Aorta (tissue), 5 donors: Measurements from ENCODE around the gene NTHL1. TPM values are rescaled to one million over a fixed set of nuclear protein-coding genes. Genes with fewer than 3 reads are reported as not detected.
A peak's percentile ranks its signal among the peaks of the same experiment; 100 is the strongest.
"Not testable (repeated sequence)": the region's sequence is repeated elsewhere in the genome, so short reads cannot be mapped to it uniquely, and the experiment has no call there.

Source experiments
- ATAC-seq: fragments of 200-7000 bp; cut with Tn5 transposase; one replicate; pipeline ENCODE4 v1.9.1; 2022; ENCODE audit warnings: moderate library complexity; ENCODE audit not compliant: low FRiP score
- DNase-seq, 2 donors: peaks; one replicate each; pipeline ENCODE4 v3.0.0-alpha.2; 2020
- H3K27ac ChIP-seq, 2 donors: one replicate each; pipeline ENCODE4 v1.5.1; 2013; ENCODE audit warnings: low read length in 2 of 2, mild to moderate bottlenecking in 2 of 2, moderate library complexity in 2 of 2, control low read depth in 1 of 2, inconsistent platforms in 1 of 2, low read depth in 1 of 2
- H3K27me3 ChIP-seq, 2 donors: one replicate each; pipeline ENCODE4 v1.6.1; 2013; ENCODE audit warnings: control low read depth in 1 of 2, low read length in 1 of 2, mild to moderate bottlenecking in 1 of 2, moderate library complexity in 1 of 2; ENCODE audit not compliant: insufficient read depth in 2 of 2, control insufficient read depth in 1 of 2
- H3K36me3 ChIP-seq, 2 donors: one replicate each; pipeline ENCODE4 v1.6.1; 2013; ENCODE audit warnings: control low read depth in 1 of 2, low read length in 1 of 2, mild to moderate bottlenecking in 1 of 2; ENCODE audit not compliant: insufficient read depth in 2 of 2, control insufficient read depth in 1 of 2
- H3K4me1 ChIP-seq, 2 donors: one replicate each; pipeline ENCODE4 v1.6.1; 2013; ENCODE audit warnings: low read length in 2 of 2, control low read depth in 1 of 2, mild to moderate bottlenecking in 1 of 2, moderate library complexity in 1 of 2; ENCODE audit not compliant: insufficient read depth in 2 of 2, control insufficient read depth in 1 of 2
- H3K4me3 ChIP-seq, 2 donors: one replicate each; pipeline ENCODE4 v1.5.1; 2013; ENCODE audit warnings: low read length in 2 of 2, control low read depth in 1 of 2, mild to moderate bottlenecking in 1 of 2
- H3K9me3 ChIP-seq: one replicate; pipeline ENCODE4 v1.6.1; 2013; ENCODE audit warnings: mild to moderate bottlenecking, low read length; ENCODE audit not compliant: control insufficient read depth
- WGBS, 2 donors: extraction: QIAGEN DNeasy Blood & Tissue Kit; methylation state at CpG; one replicate each; pipeline ENCODE4 v1.1.7; 2013; 5-methylcytosine and 5-hydroxymethylcytosine counted together
- intact Hi-C, 2 donors: fragments of 100-400 bp; cut with DNase I; formaldehyde crosslinking; loops; one replicate each; pipeline versions ENCODE4 v1.14.2 to v1.15.0; 2022
- polyA plus RNA-seq, 2 donors: library from polyadenylated mRNA; stranded (reverse); fragments of 200-250 nt; gene quantifications; one replicate each; pipeline ENCODE4 v1.2.3, GENCODE V29; 2013
- total RNA-seq, 2 donors: library from RNA; stranded (reverse); fragmentation: NEBNext Ultra II Directional; extraction: Animal tissue kit (Norgen Biotek cat#: 25700); gene quantifications; one replicate each; pipeline ENCODE4 v1.2.1, GENCODE V29; 2021
- donor health status: healthy with polysubstance abuse.
- donor health status: Bipolar disorder and iron deficiency.
- donor health status: DM: no; HTN: no; CAD: no.
- donor health status: DM: no; HTN: no; CAD: no.
- donor health status: DM: yes; HTN: yes; CAD: no.

Gene NTHL1
- total and polyA plus RNA-seq, 4 donors, result 7.4 to 33.8 (median 18.6) TPM

- 86 to 88% methylated on average over 14 to 15 of the region's 15 CpGs for WGBS, 2 donors
- H3K27me3 ChIP-seq, result no peaks in the 10 kb centered on the region
- H3K9me3 ChIP-seq, result no peaks in the 10 kb centered on the region
- no peak overlapping the region for H3K4me3 ChIP-seq
- no peak for DNase-seq
- intact Hi-C loops, result no loop called here
- no peaks in the 10 kb centered on the region for H3K36me3 ChIP-seq
- no peak for ATAC-seq
- H3K27ac ChIP-seq, result peak overlapping the region in 1 of 2 donors; percentile 93
- H3K4me1 ChIP-seq, result no peaks in the 10 kb centered on the region
Observed at GRCh38 chr16:2037115-2037514, 10.5 kb downstream of the NTHL1 start.

- Histone ChIP-seq H3K36me3 (no peaks in the 10 kb centered on the region), H3K27me3 (no peaks in the 10 kb centered on the region), H3K4me1 (no peaks in the 10 kb centered on the region), H3K4me3 (no peak overlapping the region), H3K9me3 (no peaks in the 10 kb centered on the region), H3K27ac (peak overlapping the region; percentile 7 to 93)
- intact Hi-C loops, result no loop called here
- 74 to 77% methylated on average over 42 to 47 of the region's 47 CpGs for WGBS, 2 donors
- ATAC-seq, result no peak
- DNase-seq, result no peak
Observed at GRCh38 chr16:2036200-2036966, 11.3 kb downstream of the NTHL1 start.

GRCh38 chr16:2035431-2036199 is 12.0 kb downstream of the NTHL1 start:
- intact Hi-C loops, result no loop called here

GRCh38 chr16:2034696-2035430 is 12.8 kb downstream of the NTHL1 start:
- intact Hi-C loops, result no loop called here
- Histone ChIP-seq H3K4me3 (no peak overlapping the region), H3K27me3 (no peaks in the 10 kb centered on the region), H3K9me3 (no peaks in the 10 kb centered on the region), H3K4me1 (no peaks in the 10 kb centered on the region), H3K36me3 (no peaks in the 10 kb centered on the region), H3K27ac (peak overlapping the region; percentile 73 to 93)
- no peak for DNase-seq
- WGBS, 2 donors, result 28 to 40% methylated on average over 14 to 17 of the region's 17 CpGs
- ATAC-seq, result no peak

More at GRCh38 chr16:2035431-2036199, 12.0 kb downstream of the NTHL1 start:
- H3K27me3 ChIP-seq, result no peaks in the 10 kb centered on the region
- peak overlapping the region; percentile 73 to 93 for H3K27ac ChIP-seq
- H3K4me1 ChIP-seq, result no peaks in the 10 kb centered on the region
- DNase-seq (peak; percentile 90 to 93), ATAC-seq (peak; percentile 62)
- H3K9me3 ChIP-seq, result no peaks in the 10 kb centered on the region
- no peak overlapping the region for H3K4me3 ChIP-seq
- H3K36me3 ChIP-seq, result no peaks in the 10 kb centered on the region
- 10% methylated on average over 32 to 34 of the region's 34 CpGs for WGBS, 2 donors

- H3K36me3 ChIP-seq, H3K27me3 ChIP-seq, H3K4me3 ChIP-seq, ATAC-seq, DNase-seq, intact Hi-C loops, H3K4me1 ChIP-seq, H3K9me3 ChIP-seq: not testable (repeated sequence)
- WGBS, 2 donors, result 8 to 12% methylated on average over 14 to 16 of the region's 32 CpGs
- H3K27ac ChIP-seq, result peak overlapping the region; percentile 64 to 91
Observed at GRCh38 chr16:2033909-2034695, 13.5 kb downstream of the NTHL1 start.

- DNase-seq, result peak; percentile 80 to 92
- Histone ChIP-seq H3K27ac (peak overlapping the region; percentile 64 to 91), H3K9me3 (no peaks in the 10 kb centered on the region), H3K36me3 (no peaks in the 10 kb centered on the region), H3K4me1 (no peaks in the 10 kb centered on the region), H3K27me3 (no peaks in the 10 kb centered on the region), H3K4me3 (peak overlapping the region in 1 of 2 donors; percentile 3)
- peak; percentile 75 for ATAC-seq
- WGBS, 2 donors, result 2 to 5% methylated on average over 30 to 37 of the region's 37 CpGs
- intact Hi-C loops, result no loop called here
Observed at GRCh38 chr16:2033057-2033908, 14.4 kb downstream of the NTHL1 start.

GRCh38 chr16:2032285-2033056 is 15.2 kb downstream of the NTHL1 start:
- Histone ChIP-seq H3K4me1 (no peaks in the 10 kb centered on the region), H3K27me3 (no peaks in the 10 kb centered on the region), H3K9me3 (no peaks in the 10 kb centered on the region), H3K27ac (peak overlapping the region; percentile 62 to 91), H3K4me3 (no peak overlapping the region), H3K36me3 (no peaks in the 10 kb centered on the region)
- ATAC-seq (no peak), DNase-seq (no peak)
- intact Hi-C loops, result no loop called here
- WGBS, 2 donors, result 60 to 65% methylated on average over 14 to 15 of the region's 15 CpGs
